GM12878 (cell line): ENCODE data around the gene CYP26C1. TPM values are rescaled to one million over a fixed set of nuclear protein-coding genes. Genes with fewer than 3 reads are reported as not detected.

ENCODE experiments used
- ATAC-seq: fragments of 200-7000 bp; cut with Tn5 transposase; 3 replicates; pipeline ENCODE4 v1.9.1; 2020; ENCODE audit warnings: mild to moderate bottlenecking, moderate library complexity
- BruUV-seq: library from RNA; stranded (reverse); fragments of 400-500 nt; replicated peaks from 2 replicates; lab custom pipeline; 2021; lab: Mats Ljungman, UMichigan
- CTCF ChIA-PET: fragments of 300-600 bp; sonication (Branson Sonifier 250); formaldehyde crosslinking; extraction: SDS; loops from one replicate; lab custom pipeline; 2021; ENCODE audit warnings: inconsistent platforms; lab: Yijun Ruan, JAX
- POLR2A ChIA-PET: fragments of 350-600 bp; formaldehyde crosslinking; extraction: SDS; loops from one replicate; lab custom pipeline; 2021; ENCODE audit warnings: inconsistent platforms; lab: Charles Lee
- RAD21 ChIA-PET: fragments of 300-600 bp; sonication (Branson Sonifier 250); formaldehyde crosslinking; loops from one replicate; lab custom pipeline; 2023; ENCODE audit warnings: antibody characterized with exemption; ENCODE audit not compliant: unreplicated experiment; lab: Charles Lee
- SMC1A ChIA-PET: fragments of 300-600 bp; sonication (Branson Sonifier 250); formaldehyde crosslinking; loops from one replicate; lab custom pipeline; 2023; ENCODE audit not compliant: unreplicated experiment, uncharacterized antibody; lab: Charles Lee
- DNase-seq: peaks from one replicate; pipeline ENCODE4 v3.0.0-alpha.2; 2011; ENCODE audit warnings: low read depth, low spot score
- FAIRE-seq: peaks from 3 replicates; lab custom pipeline; 2011; peaks lifted over from hg19 to GRCh38; lab: Jason Lieb, UNC
- H2AFZ ChIP-seq: 2 replicates; pipeline ENCODE4 v1.6.0; 2011; ENCODE audit warnings: low read depth, low read length, control low read depth; ENCODE audit not compliant: control insufficient read depth
- H3K27ac ChIP-seq: 2 replicates; pipeline ENCODE4 v1.5.1; 2011; ENCODE audit warnings: control low read depth; ENCODE audit not compliant: control insufficient read depth, insufficient read depth
- H3K27me3 ChIP-seq, 2 experiments: replicated peaks in 1 of 2; 2 replicates each; pipeline versions ENCODE4 v1.6.0 to v1.6.1; 2011; ENCODE audit warnings: low read length in 1 of 2; ENCODE audit not compliant: control insufficient read depth in 2 of 2, insufficient read depth in 2 of 2
- H3K36me3 ChIP-seq, 2 experiments: 2 replicates each; pipeline ENCODE4 v1.5.1; 2011; ENCODE audit warnings: low read length in 1 of 2; ENCODE audit not compliant: control insufficient read depth in 2 of 2, insufficient read depth in 2 of 2
- H3K4me1 ChIP-seq: 2 replicates; pipeline ENCODE4 v1.6.1; 2011; ENCODE audit warnings: mild to moderate bottlenecking, low read length, moderate library complexity, mixed read lengths; ENCODE audit not compliant: control insufficient read depth, insufficient read depth
- H3K4me2 ChIP-seq: 2 replicates; pipeline ENCODE4 v1.6.0; 2011; ENCODE audit warnings: control low read depth; ENCODE audit not compliant: control insufficient read depth, insufficient read depth
- H3K4me3 ChIP-seq: fragments of 200-600 bp; sonication (generic); 2 replicates; pipeline ENCODE4 v1.5.1; 2016
- H3K79me2 ChIP-seq: 2 replicates; pipeline ENCODE4 v1.6.0; 2011; ENCODE audit warnings: low read length; ENCODE audit not compliant: control insufficient read depth, insufficient read depth
- H3K9ac ChIP-seq: 2 replicates; pipeline ENCODE4 v1.8.0; 2011; ENCODE audit warnings: low read length, control low read depth, mixed read lengths; ENCODE audit not compliant: control insufficient read depth, insufficient read depth
- H3K9me3 ChIP-seq: replicated peaks from 3 replicates; pipeline ENCODE4 v1.5.1; 2011; ENCODE audit warnings: mild to moderate bottlenecking, low read length; ENCODE audit not compliant: control insufficient read depth, insufficient read depth
- H4K20me1 ChIP-seq: 2 replicates; pipeline ENCODE4 v1.6.0; 2011; ENCODE audit not compliant: control insufficient read depth, insufficient read depth
- CBFB ChIP-seq: IDR thresholded peaks from 2 replicates; pipeline ENCODE4 v1.6.1; 2016; ENCODE audit warnings: antibody characterized with exemption, low read depth
- NR2F1 ChIP-seq: fragments of 450-650 bp; conservative IDR thresholded peaks from 2 replicates; pipeline ENCODE4 v1.6.1; 2017; ENCODE audit warnings: mild to moderate bottlenecking
- RAD21 ChIP-seq: IDR thresholded peaks from 2 replicates; pipeline ENCODE4 v1.6.1; 2011; ENCODE audit warnings: mild to moderate bottlenecking, low read depth, low read length, moderate library complexity; ENCODE audit not compliant: insufficient read depth
- SMC3 ChIP-seq: IDR thresholded peaks from 2 replicates; pipeline ENCODE4 v1.6.1; 2011; ENCODE audit warnings: low read length, improper control_type of control experiment, borderline replicate concordance
- WGBS: methylation state at CpG from one replicate; pipeline ENCODE4 v1.1.6; 2016; ENCODE audit warnings: low lambda C conversion rate; ENCODE audit not compliant: insufficient replicate concordance, insufficient coverage; ENCODE audit errors: missing lambda C conversion rate; 5-methylcytosine and 5-hydroxymethylcytosine counted together
- in situ Hi-C: fragments of 300-500 bp; cut with MboI; formaldehyde crosslinking; loops from 9 replicates; pipeline ENCODE4 v1.14.3; 2018; ENCODE audit warnings: mixed read lengths
- intact Hi-C: fragments of 100-400 bp; cut with micrococcal nuclease; formaldehyde crosslinking; loops from one replicate; pipeline ENCODE4 v1.14.2; 2022; ENCODE audit not compliant: unreplicated experiment
- polyA plus RNA-seq, 11 experiments: library from polyadenylated mRNA; depleted of rRNA in 4 of 11; unstranded in 6 of 11; stranded (reverse) in 5 of 11; fragments of >200 nt; fragmentation: Nextera tagmentation in 4 of 11; fragmentation: Illumina TruSeq in 1 of 11; extraction: Ambion mirVana in 4 of 11; extraction: Trizol in 1 of 11; gene quantifications; 1 replicate in 1 of 11; 2 replicates in 10 of 11; pipeline versions ENCODE4 v1.2.1 to v1.2.3, GENCODE V29; 2011 to 2016; ENCODE audit warnings: inconsistent platforms in 2 of 11, missing spikeins in 2 of 11, low read depth in 1 of 11
- total RNA-seq, 4 experiments: library from RNA; depleted of rRNA in 3 of 4; stranded (reverse); fragments of >200 nt in 3 of 4; fragmentation: Illumina TruSeq in 1 of 4; extraction: Trizol in 1 of 4; gene quantifications; 2 replicates each; pipeline versions ENCODE4 v1.2.1 to v1.2.3, GENCODE V29; 2013 to 2021
- TF ChIP-seq, protein P1 (sequence below), 3 experiments: IDR thresholded peaks in 2 of 3; conservative IDR thresholded peaks in 1 of 3; 2 replicates each; pipeline ENCODE4 v1.5.1; 2011; ENCODE audit warnings: low read depth in 3 of 3, low read length in 3 of 3, mild to moderate bottlenecking in 3 of 3, control low read depth in 2 of 3, moderate library complexity in 2 of 3, inconsistent platforms in 1 of 3, mixed read lengths in 1 of 3; ENCODE audit not compliant: control insufficient read depth in 2 of 3, insufficient read depth in 1 of 3; ENCODE audit errors: extremely low read depth in 1 of 3

Gene CYP26C1
- total and polyA plus RNA-seq, 10 of the 15 experiments (the other 5 are each of a cell fraction or from before 2014, with no cell fraction given) = under 0.01 to 0.08 TPM; not detected in 8

DNA sequence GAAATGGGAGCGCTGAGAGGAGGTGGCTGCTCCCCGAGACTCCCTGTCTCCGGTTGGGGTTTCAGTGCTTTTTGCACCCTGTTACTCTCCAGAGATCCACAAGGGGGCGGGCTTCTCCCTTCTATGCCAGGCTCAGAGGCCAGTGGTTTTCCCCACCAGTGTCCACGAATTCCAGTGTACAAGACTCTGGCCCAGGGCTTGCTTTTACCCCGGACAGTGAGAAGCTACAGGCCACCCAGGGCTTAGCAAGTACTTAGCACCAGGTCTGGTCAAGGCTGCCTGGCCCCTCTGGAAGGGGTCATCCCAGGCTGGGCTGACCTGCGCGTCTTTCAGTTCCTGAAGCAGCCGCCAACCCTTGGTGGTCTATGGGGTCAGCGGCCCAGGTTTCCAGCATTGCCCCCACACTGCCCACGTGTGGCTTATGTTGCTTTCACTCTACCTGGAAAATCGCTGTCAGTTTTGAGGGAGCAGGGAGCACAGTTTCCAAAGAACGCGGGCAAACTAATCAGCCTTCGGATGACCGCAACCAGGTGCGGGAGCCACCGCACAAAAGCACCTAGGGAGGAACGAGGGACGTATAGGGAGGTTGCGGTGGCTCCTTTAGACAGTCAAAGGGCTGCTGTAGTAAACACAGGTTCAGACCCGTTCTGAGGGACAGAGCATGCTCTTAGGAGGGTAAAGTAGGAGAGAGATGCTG, 19.9 kb downstream of the CYP26C1 start:
- H3K79me2 ChIP-seq = no peaks in the 10 kb centered on the region
- TF ChIP-seq RAD21 (peak; percentile 90), SMC3 (peak; percentile 94), CBFB (0 out of 2 replicates have a peak, but pooled peaks have one; percentile 24), NR2F1 (no peak)
- TF ChIP-seq, protein P1, sequence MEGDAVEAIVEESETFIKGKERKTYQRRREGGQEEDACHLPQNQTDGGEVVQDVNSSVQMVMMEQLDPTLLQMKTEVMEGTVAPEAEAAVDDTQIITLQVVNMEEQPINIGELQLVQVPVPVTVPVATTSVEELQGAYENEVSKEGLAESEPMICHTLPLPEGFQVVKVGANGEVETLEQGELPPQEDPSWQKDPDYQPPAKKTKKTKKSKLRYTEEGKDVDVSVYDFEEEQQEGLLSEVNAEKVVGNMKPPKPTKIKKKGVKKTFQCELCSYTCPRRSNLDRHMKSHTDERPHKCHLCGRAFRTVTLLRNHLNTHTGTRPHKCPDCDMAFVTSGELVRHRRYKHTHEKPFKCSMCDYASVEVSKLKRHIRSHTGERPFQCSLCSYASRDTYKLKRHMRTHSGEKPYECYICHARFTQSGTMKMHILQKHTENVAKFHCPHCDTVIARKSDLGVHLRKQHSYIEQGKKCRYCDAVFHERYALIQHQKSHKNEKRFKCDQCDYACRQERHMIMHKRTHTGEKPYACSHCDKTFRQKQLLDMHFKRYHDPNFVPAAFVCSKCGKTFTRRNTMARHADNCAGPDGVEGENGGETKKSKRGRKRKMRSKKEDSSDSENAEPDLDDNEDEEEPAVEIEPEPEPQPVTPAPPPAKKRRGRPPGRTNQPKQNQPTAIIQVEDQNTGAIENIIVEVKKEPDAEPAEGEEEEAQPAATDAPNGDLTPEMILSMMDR (IDR thresholded peaks at IDR 0.05 in 2 of 3, conservative IDR thresholded peaks at IDR 0.05 in 1 of 3; ENCODE audit: control insufficient read depth in 2 of 3, extremely low read depth in 1 of 3, insufficient read depth in 1 of 3, low read depth in 3 of 3, low read length in 3 of 3) = peak; percentile 76 to 85 (median 83)
- peaks cover 4 to 5% of the 10 kb centered on the region in 2 experiments; a peak in 2 of 4 replicates for H3K27me3 ChIP-seq
- no peak overlapping the region for H2AFZ ChIP-seq
- RAD21 ChIA-PET = interaction anchor here (1.1 to 2.0 kb wide), 2 partner anchors 209 to 272 kb away, joined by 3 to 7 read pairs; no protein-coding TSS in a partner anchor
- no peak for DNase-seq
- no peaks in the 10 kb centered on the region for H3K36me3 ChIP-seq
- in situ Hi-C loops (loop anchor here (5.0 kb wide), 2 partner anchors 212 to 272 kb away; no protein-coding TSS in a partner anchor), intact Hi-C loops (loop anchor here (1.0 to 5.0 kb wide), 5 partner anchors 35 to 272 kb away; no protein-coding TSS in a partner anchor)
- SMC1A ChIA-PET = interaction anchor here (0.5 to 1.2 kb wide), 5 partner anchors 31 to 886 kb away, joined by 3 to 4 read pairs (median 3); no protein-coding TSS in a partner anchor
- no TSS peak for BruUV-seq
- POLR2A ChIA-PET = no interaction called here
- peak; percentile 97 for FAIRE-seq
- no peak overlapping the region for H3K27ac ChIP-seq
- H3K4me1 ChIP-seq = peaks cover 5% of the 10 kb centered on the region
- H3K4me3 ChIP-seq = no peak overlapping the region
- peak; percentile 87 for ATAC-seq
- no peak overlapping the region for H3K9ac ChIP-seq
- H3K4me2 ChIP-seq = no peak overlapping the region
- 46% methylated on average over 22 of the region's 22 CpGs for WGBS
- CTCF ChIA-PET = interaction anchor here (0.7 to 6.3 kb wide), 12 partner anchors 15 to 402 kb away, joined by 3 to 44 read pairs (median 4); partner anchors contain the start of gene MYOF
- no peaks in the 10 kb centered on the region; the same call in 1 of the 2 replicates for H4K20me1 ChIP-seq
- H3K9me3 ChIP-seq = no peaks in the 10 kb centered on the region
